Kidney tubule cell (primary cell): ENCODE measurements around the gene ADGRD1.

ENCODE experiments used
- DNase-seq: peaks from one replicate; pipeline ENCODE4 v3.0.0-alpha.2; 2018; ENCODE audit warnings: low spot score

ADGRD1 gene

GRCh38 chr12:131025234-131025633, 71.5 kb downstream of the ADGRD1 start:
- no peak for DNase-seq

GRCh38 chr12:131025939-131026702, 72.4 kb downstream of the ADGRD1 start:
- no peak for DNase-seq

- DNase-seq: no peak
Measured at GRCh38 chr12:131026754-131027153, 73.0 kb downstream of the ADGRD1 start.

GRCh38 chr12:131027264-131027663, 73.6 kb downstream of the ADGRD1 start:
- no peak for DNase-seq

GRCh38 chr12:131027876-131028586, 74.3 kb downstream of the ADGRD1 start:
- DNase-seq: no peak

- no peak for DNase-seq
Measured at GRCh38 chr12:131028587-131029338, 75.1 kb downstream of the ADGRD1 start.

GRCh38 chr12:131030472-131031328, 77.0 kb downstream of the ADGRD1 start:
- no peak for DNase-seq

GRCh38 chr12:131032082-131032750, 78.5 kb downstream of the ADGRD1 start:
- no peak for DNase-seq

GRCh38 chr12:131033486-131033885, 79.8 kb downstream of the ADGRD1 start:
- DNase-seq: no peak

- DNase-seq: no peak
Measured at GRCh38 chr12:131033886-131034482, 80.3 kb downstream of the ADGRD1 start.

- no peak for DNase-seq
Measured at GRCh38 chr12:131034631-131035244, 81.0 kb downstream of the ADGRD1 start.

- no peak for DNase-seq
Measured at GRCh38 chr12:131035245-131035681, 81.6 kb downstream of the ADGRD1 start.

- DNase-seq: no peak
Measured at GRCh38 chr12:131038159-131038558, 84.5 kb downstream of the ADGRD1 start.

- no peak for DNase-seq
Measured at GRCh38 chr12:131038961-131039950, 85.5 kb downstream of the ADGRD1 start.

GRCh38 chr12:131040491-131040890, 86.8 kb downstream of the ADGRD1 start:
- DNase-seq: no peak

GRCh38 chr12:131041216-131041967, 87.7 kb downstream of the ADGRD1 start:
- DNase-seq: no peak

- DNase-seq: no peak
Measured at GRCh38 chr12:131041968-131042833, 88.5 kb downstream of the ADGRD1 start.
